ENCODE data around the gene GMEB2. TPM values are rescaled to one million over a fixed set of nuclear protein-coding genes. Genes with fewer than 3 reads are reported as not detected.

Gene GMEB2
- total RNA-seq, 1 donor, result 10.8 TPM

DNA sequence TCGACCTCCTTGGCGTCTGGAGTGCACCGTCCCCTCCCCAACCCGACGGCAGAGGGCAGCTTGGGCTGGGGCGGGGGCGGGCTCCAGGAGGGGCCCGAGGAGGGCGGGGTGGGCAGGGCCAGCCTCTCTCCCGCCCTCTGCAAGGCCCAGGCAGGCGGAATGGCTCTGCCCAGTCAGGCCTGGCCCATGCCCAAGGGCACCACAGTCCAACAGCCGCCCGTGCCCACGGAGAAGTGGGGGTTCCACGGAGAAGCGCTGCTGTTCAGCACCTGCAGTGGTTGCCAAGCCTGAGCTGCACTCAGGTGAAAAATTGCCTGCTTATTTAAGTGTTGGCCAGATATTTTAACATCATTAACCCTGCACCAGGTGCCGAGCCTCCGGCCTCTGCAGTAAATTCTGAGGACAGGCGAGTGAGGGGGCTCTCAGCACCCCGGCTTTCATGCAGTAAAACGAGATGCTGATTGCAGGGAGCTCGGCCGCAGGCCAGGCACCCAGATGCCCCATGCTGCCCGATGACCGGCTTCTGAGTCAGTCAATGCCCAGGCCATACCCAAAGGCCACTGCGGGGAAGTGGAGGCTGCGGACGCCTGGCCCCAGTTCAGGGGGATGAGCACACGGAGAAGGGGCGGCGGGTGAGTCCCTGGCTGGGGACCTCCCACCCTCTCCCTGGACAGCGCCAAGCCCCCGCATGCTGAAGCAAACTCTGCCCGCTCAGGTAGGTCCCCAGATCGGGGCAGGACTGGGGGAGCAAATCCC is 79.0 kb downstream of the GMEB2 start, which contains the start of gene SRMS:
SRMS (minus strand) TSS at position 25 of the 756 bp plus-strand sequence. CDS start 286 bp downstream, outside the sequence.
- no peak for DNase-seq (ENCODE audit: low read depth)
- TF ChIP-seq, protein P1, sequence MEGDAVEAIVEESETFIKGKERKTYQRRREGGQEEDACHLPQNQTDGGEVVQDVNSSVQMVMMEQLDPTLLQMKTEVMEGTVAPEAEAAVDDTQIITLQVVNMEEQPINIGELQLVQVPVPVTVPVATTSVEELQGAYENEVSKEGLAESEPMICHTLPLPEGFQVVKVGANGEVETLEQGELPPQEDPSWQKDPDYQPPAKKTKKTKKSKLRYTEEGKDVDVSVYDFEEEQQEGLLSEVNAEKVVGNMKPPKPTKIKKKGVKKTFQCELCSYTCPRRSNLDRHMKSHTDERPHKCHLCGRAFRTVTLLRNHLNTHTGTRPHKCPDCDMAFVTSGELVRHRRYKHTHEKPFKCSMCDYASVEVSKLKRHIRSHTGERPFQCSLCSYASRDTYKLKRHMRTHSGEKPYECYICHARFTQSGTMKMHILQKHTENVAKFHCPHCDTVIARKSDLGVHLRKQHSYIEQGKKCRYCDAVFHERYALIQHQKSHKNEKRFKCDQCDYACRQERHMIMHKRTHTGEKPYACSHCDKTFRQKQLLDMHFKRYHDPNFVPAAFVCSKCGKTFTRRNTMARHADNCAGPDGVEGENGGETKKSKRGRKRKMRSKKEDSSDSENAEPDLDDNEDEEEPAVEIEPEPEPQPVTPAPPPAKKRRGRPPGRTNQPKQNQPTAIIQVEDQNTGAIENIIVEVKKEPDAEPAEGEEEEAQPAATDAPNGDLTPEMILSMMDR (IDR thresholded peaks at IDR 0.05; ENCODE audit: insufficient read depth, low read depth, low read length), result no peak
- H3K4me3 ChIP-seq (ENCODE audit: low read depth, low read length), result no peak within 1 kb of the TSS

DNA sequence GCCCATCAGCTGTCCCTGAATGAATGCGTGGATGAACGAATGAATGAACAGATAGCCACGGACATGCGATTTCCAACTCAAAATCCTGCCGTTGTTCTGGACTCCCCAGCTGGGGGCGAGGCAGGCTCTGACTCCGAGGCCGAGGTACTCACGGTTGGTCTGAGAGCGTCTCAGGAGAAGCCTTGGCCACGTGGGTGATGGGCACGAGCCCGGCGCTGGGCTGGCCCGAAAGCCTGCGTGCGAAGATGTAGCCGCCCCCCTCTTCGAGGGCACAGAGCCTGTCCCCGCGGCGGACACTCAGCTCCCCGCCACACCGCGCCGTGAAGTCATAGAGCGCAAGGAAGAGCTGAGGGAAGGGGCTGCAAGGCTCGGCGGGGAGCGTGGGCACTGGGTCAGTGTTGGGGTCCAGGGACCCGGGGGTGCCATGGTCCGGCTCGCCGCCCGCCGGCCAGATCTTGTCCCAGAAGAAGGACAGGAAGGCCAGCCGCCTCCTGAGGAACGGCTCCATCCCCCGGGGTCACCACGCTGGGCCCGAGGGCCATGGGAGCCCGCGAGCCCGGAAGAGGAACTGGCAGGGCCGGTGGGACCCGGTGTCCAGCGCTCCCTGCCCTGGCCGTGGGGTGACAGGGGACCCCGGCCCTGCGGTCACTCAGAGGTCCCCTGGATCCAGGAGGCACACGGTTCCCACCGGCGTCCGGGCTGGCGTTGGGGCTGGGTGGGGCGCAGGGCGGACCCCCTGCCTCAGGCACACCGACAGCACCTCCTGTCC is 79.8 kb downstream of the GMEB2 start:
- DNase-seq (ENCODE audit: low read depth), result no peak
- TF ChIP-seq, protein P1 (IDR thresholded peaks at IDR 0.05; ENCODE audit: insufficient read depth, low read depth, low read length), result no peak
- no peak overlapping the region for H3K4me3 ChIP-seq (ENCODE audit: low read depth, low read length)

DNA sequence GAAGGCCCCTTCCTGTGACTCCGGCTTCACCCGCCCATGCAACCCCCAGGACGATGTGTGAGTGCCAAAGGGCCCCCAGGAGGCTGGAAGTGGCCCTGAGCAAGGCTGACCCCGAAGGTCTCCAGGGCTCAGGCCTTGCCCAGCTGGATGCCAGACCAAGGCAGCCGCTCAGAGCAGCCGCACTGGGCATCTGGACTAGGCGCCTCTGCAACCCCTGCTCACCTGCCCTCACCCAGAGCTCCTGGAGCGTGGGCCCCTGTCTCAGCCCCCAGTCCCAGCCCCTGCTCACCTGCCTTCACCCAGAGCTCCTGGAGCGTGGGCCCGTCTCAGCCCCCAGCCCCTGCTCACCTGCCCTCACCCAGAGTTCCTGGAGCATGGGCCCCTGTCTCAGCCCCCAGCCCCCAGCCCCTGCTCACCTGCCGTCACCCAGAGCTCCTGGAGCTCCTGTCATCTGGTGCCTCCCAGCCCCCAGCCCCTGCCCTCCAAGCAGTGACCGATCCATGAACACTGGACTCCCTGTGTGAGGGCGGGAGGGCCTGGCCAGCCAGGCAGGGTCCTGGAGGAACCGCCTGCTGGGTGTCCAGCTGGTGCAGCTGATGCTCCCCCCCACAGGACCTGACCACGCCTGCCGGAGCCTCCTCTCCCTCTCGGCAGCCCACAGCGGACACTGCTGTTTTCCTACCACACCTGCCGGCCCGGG is 80.5 kb downstream of the GMEB2 start:
- no peak for DNase-seq (ENCODE audit: low read depth)
- H3K4me3 ChIP-seq (ENCODE audit: low read depth, low read length), result no peak overlapping the region
- TF ChIP-seq, protein P1 (IDR thresholded peaks at IDR 0.05; ENCODE audit: insufficient read depth, low read depth, low read length), result no peak

DNA sequence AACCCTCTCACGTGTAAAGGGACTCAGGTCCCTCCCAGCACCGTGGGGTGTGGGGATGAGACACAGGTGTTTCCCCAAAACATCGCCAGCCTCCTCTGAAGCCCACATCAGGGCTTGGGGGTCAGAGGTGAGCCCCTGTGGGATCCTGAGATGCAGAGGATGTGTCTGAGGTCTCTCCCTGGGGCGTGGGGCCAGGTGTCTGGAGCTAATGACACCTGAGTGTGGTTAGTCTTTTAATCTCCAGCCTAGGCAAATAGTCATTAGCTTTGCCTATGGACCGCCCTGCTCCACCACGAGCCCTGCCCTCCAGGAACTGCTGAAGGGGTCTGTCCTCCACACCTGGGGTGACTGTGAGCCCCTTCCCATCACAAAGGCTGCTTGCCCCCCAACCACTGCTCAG is 81.1 kb downstream of the GMEB2 start:
- TF ChIP-seq, protein P1 (IDR thresholded peaks at IDR 0.05; ENCODE audit: insufficient read depth, low read depth, low read length), result no peak
- H3K4me3 ChIP-seq (ENCODE audit: low read depth, low read length), result no peak overlapping the region
- no peak for DNase-seq (ENCODE audit: low read depth)

DNA sequence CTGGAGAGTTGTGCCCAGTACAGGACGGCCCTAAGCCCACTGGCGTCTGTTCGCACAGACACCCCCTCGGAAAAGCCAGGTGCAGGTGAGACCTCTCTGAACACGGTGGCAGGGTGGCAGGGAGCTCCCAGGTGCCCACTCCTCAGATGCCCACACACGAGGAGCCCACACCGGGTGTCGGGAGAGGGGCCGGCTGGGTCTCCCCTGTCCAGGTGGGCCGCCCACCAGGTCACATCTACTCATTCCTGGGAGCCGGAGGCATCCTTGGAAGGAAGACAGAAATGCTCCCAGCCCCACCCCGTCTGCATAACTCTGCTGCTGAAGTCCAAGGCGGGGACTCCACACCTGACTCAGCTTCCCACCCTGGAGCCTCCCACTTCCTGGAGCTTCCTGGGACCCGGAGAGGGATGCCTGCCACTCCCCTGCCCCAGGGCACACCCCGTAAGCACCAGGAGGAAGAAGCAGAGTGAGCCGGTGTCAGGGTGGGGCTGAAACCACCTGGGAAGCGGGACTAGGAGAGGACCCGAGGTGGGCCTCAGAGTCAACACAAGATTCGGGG is 81.9 kb downstream of the GMEB2 start:
- H3K4me3 ChIP-seq (ENCODE audit: low read depth, low read length), result no peak overlapping the region
- no peak for DNase-seq (ENCODE audit: low read depth)
- TF ChIP-seq, protein P1 (IDR thresholded peaks at IDR 0.05; ENCODE audit: insufficient read depth, low read depth, low read length), result no peak

DNA sequence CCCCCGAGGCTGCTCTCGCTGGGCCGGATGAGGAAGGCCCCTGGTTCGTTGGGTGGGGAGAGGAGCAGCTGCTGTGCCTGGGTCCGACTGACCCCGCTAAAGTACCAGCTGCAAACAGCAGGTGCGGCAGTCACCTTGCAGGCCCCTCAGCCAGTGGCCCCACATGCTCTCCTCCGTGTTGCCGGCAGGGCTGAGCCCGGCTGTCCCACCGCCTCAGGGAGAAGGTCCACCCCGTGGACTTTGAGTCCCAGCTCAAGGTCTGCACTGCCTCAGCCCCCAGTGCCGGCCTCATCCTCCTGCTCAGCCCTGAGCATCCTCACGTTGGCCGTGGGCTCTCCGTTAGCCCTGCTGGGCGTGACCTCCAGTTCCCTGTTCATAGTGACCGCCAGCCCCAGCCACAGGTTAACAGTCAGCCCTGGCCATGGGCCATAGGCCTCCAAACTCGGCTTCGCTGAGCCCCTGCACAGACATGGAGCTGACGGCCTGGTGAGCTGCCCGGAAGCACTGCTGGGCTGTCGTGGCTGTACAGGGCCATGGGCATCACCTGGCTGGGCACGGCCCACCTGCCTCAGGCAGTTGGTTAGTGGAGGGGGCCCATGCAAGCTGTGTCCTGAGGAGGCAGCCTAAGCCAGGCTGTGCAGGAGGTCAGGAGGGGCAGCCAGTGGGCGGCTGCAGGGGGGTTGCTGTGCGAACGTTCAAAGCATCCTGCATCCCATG is 82.5 kb downstream of the GMEB2 start:
- no peak overlapping the region for H3K4me3 ChIP-seq (ENCODE audit: low read depth, low read length)
- DNase-seq (ENCODE audit: low read depth), result no peak
- TF ChIP-seq, protein P1 (IDR thresholded peaks at IDR 0.05; ENCODE audit: insufficient read depth, low read depth, low read length), result no peak
